MCF 10A (cell line): ENCODE measurements around the gene TMEM190. TPM values are rescaled to one million over a fixed set of nuclear protein-coding genes. Genes with fewer than 3 reads are reported as not detected.

ENCODE experiments used
- BruUV-seq: library from RNA; stranded (reverse); fragments of 400-500 nt; replicated peaks from 2 replicates; lab custom pipeline; 2021; lab: Mats Ljungman, UMichigan
- CTCF ChIA-PET: fragments of 300-600 bp; sonication (Branson Sonifier 250); formaldehyde crosslinking; extraction: SDS; loops from one replicate; lab custom pipeline; 2021; ENCODE audit warnings: antibody characterized with exemption, inconsistent platforms; lab: Yijun Ruan, JAX
- POLR2A ChIA-PET: fragments of 300-600, 350-650 bp; sonication (Branson Sonifier 250); formaldehyde crosslinking; extraction: SDS; loops from one replicate; lab custom pipeline; 2020; ENCODE audit warnings: antibody characterized with exemption, inconsistent platforms; lab: Yijun Ruan, JAX
- DNase-seq: peaks from one replicate; pipeline ENCODE4 v3.0.0-alpha.2; 2018; ENCODE audit not compliant: unreplicated experiment
- H3K27ac Mint-ChIP-seq: one replicate; pipeline ENCODE4 v1.8.0; 2022; ENCODE audit warnings: mild to moderate bottlenecking, low read depth, mixed read lengths; ENCODE audit not compliant: unreplicated experiment
- H3K27me3 Mint-ChIP-seq: one replicate; pipeline ENCODE4 v1.8.0; 2022; ENCODE audit warnings: mixed read lengths; ENCODE audit not compliant: insufficient read depth, unreplicated experiment
- H3K36me3 Mint-ChIP-seq: one replicate; pipeline ENCODE4 v1.8.0; 2022; ENCODE audit warnings: mild to moderate bottlenecking, moderate library complexity, mixed read lengths; ENCODE audit not compliant: insufficient read depth, unreplicated experiment
- H3K4me1 Mint-ChIP-seq: one replicate; pipeline ENCODE4 v1.8.0; 2022; ENCODE audit warnings: mixed read lengths; ENCODE audit not compliant: insufficient read depth, unreplicated experiment
- H3K4me3 Mint-ChIP-seq: one replicate; pipeline ENCODE4 v1.8.0; 2022; ENCODE audit warnings: mild to moderate bottlenecking, moderate library complexity, mixed read lengths; ENCODE audit not compliant: unreplicated experiment
- H3K9me3 Mint-ChIP-seq: one replicate; pipeline ENCODE4 v1.8.0; 2022; ENCODE audit warnings: mixed read lengths; ENCODE audit not compliant: unreplicated experiment
- intact Hi-C: fragments of 100-400 bp; cut with micrococcal nuclease; formaldehyde crosslinking; loops from 2 replicates; pipeline ENCODE4 v1.14.1; 2022
- total RNA-seq: library from RNA; stranded (reverse); gene quantifications from 2 replicates; pipeline ENCODE4 v1.2.3, GENCODE V29; 2022
- TF ChIP-seq, protein P1 (sequence below): fragments of 200-600 bp; IDR thresholded peaks from one replicate; pipeline ENCODE4 v1.8.0; 2022; ENCODE audit warnings: antibody characterized with exemption, mild to moderate bottlenecking; ENCODE audit not compliant: unreplicated experiment

TMEM190 gene
- total RNA-seq, 1 experiment from 2014 or later: 0.58 TPM

DNA sequence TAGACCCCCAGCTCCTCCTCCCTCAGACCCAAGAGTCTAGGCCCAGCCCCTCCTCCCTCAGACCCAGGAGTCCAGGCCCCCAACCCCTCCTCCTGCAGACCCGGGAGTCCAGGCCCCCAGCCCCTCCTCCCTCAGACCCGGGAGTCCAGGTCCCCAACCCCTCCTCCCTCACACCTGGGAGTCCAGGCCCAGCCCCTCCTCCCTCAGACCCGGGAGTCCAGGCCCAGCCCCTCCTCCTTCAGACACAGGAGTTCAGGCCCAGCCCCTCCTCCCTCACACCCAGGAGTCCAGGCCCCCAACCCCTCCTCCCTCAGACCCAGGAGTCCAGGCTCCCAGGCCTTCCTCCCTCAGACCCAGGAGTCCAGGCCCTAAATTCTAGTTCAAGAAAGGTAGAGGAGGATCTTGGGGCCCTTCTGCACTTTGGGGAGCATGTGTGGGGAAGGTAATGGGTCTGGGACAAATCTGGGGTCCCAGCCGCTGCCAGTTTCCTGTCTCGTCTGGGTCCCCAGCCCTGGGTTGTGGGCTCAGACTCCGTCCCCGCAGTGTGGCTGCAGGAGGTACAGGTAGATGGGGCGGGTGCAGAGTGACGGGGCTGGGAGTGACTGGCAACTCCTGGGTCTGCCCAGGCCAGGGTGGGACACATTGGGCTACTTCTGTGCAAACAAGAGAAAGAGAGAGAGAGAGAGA is 3.2 kb upstream of the TMEM190 start:
- ChIA-PET CTCF (interaction anchor here (1.8 kb wide), 1 partner anchor 72 kb away, joined by 5 read pairs; no protein-coding TSS in a partner anchor), POLR2A (interaction anchor here (0.7 to 0.9 kb wide), 4 partner anchors 10 to 72 kb away, joined by 3 to 4 read pairs (median 3); partner anchors contain the start of gene TMEM238)
- intact Hi-C loops: no loop called here
- Mint-ChIP-seq H3K9me3 (no peaks in the 10 kb centered on the region), H3K27ac (peak overlapping the region; percentile 11), H3K27me3 (peaks cover 28% of the 10 kb centered on the region), H3K4me3 (no peak overlapping the region), H3K4me1 (peaks cover 27% of the 10 kb centered on the region), H3K36me3 (peaks cover 10% of the 10 kb centered on the region)
- no peak for DNase-seq
- TF ChIP-seq, protein P1, sequence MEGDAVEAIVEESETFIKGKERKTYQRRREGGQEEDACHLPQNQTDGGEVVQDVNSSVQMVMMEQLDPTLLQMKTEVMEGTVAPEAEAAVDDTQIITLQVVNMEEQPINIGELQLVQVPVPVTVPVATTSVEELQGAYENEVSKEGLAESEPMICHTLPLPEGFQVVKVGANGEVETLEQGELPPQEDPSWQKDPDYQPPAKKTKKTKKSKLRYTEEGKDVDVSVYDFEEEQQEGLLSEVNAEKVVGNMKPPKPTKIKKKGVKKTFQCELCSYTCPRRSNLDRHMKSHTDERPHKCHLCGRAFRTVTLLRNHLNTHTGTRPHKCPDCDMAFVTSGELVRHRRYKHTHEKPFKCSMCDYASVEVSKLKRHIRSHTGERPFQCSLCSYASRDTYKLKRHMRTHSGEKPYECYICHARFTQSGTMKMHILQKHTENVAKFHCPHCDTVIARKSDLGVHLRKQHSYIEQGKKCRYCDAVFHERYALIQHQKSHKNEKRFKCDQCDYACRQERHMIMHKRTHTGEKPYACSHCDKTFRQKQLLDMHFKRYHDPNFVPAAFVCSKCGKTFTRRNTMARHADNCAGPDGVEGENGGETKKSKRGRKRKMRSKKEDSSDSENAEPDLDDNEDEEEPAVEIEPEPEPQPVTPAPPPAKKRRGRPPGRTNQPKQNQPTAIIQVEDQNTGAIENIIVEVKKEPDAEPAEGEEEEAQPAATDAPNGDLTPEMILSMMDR: no peak
- BruUV-seq: no TSS peak

DNA sequence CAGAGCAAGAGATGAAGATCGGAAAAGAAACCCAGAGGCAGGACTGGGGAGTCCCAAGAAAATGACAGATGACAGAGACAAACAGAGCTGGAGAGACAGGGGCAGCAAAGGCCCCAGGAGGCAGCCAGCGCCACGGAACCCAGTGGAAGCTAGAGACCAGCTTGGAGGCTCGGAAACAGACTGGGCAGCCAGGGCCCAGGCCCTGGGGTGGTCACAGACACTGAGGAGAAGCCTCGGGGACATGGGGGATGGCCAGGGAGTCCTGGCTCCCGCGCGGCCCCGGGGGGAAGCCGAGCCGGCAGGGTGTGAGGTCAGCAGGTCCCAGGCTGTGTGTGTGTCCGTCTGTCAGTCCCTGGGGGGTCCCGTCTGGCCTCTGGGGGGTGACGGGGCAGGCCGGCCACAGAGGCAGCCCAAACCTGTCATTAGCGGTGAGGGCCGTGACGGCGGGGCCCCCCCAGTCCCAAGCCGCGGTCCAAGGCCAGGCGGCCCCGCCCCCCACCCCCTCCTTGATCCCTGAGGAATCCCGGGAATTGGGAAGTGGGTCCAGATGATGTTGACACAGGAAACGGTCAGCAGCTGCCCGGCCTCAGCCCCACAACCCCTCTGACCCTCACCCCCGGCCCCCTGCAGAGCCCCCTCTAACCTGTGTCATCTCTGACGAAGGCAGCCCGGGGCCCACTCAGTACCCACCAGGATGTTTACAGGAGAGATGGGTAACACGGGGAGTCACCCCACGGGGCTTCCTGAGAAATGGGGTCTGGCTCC is 2.5 kb upstream of the TMEM190 start:
- DNase-seq: no peak

DNA sequence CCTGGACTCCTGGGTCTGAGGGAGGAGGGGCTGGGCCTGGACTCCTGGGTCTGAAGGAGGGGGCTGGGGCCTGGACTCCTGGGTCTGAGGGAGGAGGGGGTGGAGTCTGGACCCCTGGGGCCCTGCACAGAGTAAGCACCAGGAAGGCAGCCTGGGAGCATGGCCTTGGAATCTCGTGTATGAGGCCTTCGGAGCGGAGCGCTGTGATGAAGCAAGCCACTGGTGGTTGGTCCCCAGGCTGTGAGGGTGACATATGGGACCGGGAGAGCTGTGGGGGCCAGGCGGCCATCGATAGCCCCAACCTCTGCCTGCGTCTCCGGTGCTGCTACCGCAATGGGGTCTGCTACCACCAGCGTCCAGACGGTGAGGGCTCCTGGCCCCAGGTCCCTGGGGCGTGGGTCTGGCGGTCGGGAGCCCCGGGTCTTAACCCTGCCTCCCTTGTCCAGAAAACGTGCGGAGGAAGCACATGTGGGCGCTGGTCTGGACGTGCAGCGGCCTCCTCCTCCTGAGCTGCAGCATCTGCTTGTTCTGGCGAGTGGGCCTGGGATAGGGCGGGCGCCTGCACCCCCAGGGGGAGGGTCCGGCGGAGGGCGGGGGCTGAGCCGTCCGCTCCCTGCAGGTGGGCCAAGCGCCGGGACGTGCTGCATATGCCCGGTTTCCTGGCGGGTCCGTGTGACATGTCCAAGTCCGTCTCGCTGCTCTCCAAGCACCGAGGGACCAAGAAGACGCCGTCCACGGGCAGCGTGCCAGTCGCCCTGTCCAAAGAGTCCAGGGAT is 918 bp downstream of the TMEM190 start:
- no TSS peak for BruUV-seq
- H3K36me3 Mint-ChIP-seq: peaks cover 6% of the 10 kb centered on the region
- no peaks in the 10 kb centered on the region for H3K9me3 Mint-ChIP-seq
- H3K4me1 Mint-ChIP-seq: peaks cover 29% of the 10 kb centered on the region
- peaks cover 11% of the 10 kb centered on the region for H3K27me3 Mint-ChIP-seq
- intact Hi-C loops: no loop called here
- H3K27ac Mint-ChIP-seq: no peak overlapping the region
- no peak overlapping the region for H3K4me3 Mint-ChIP-seq
- TF ChIP-seq, protein P1: no peak
- ChIA-PET POLR2A (interaction anchor here (0.7 to 1.2 kb wide), 2 partner anchors 22 to 37 kb away, joined by 3 to 4 read pairs; no protein-coding TSS in a partner anchor), CTCF (interaction anchor here (1.3 kb wide), 1 partner anchor 10 kb away, joined by 4 read pairs; no protein-coding TSS in a partner anchor)
- DNase-seq: no peak

More for the DNA sequence above, 2.5 kb upstream of the TMEM190 start:
- Mint-ChIP-seq H3K27ac (peak overlapping the region; percentile 11), H3K4me3 (no peak overlapping the region), H3K27me3 (peaks cover 28% of the 10 kb centered on the region), H3K4me1 (peaks cover 27% of the 10 kb centered on the region), H3K36me3 (peaks cover 10% of the 10 kb centered on the region), H3K9me3 (no peaks in the 10 kb centered on the region)
- ChIA-PET POLR2A (interaction anchor here (0.7 kb wide), 1 partner anchor 10 kb away, joined by 3 read pairs; the partner anchor contains the start of gene TMEM238), CTCF (no interaction called here)
- no TSS peak for BruUV-seq
- intact Hi-C loops: no loop called here
- TF ChIP-seq, protein P1: no peak
